GM18861 (cell line): ENCODE data around the gene RYK.

Experiments
- ATAC-seq: cut with Tn5 transposase; IDR thresholded peaks from one replicate; pipeline ENCODE4 v1.9.1; 2021; ENCODE audit not compliant: unreplicated experiment

Gene RYK

DNA sequence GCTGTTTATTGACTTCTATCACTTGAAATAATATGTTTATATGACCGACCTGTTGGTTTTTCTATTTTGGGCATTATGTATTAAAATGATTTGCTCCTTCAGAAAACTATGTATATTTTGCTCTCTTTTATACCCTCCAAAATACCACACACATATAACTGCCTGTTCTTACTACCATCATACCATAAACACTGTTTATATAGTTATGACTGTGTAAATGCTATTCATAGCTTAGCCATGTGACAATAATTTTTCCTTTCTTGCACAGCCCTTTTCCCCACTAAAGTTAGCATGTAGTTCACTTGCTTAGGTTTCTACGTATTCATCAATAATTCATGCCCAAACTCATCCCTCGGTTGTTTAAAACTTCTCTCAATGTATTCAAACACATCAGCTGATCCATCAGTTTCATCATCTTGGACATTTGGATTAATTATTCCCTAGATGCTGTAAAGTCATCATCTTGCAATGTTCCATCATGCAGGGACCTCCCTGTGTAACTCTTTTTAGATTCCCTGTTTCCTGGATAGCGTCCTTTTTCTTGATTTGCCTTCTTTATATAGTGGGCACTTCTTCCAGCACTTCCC is 8.2 kb upstream of the RYK start:
- ATAC-seq, result no peak

DNA sequence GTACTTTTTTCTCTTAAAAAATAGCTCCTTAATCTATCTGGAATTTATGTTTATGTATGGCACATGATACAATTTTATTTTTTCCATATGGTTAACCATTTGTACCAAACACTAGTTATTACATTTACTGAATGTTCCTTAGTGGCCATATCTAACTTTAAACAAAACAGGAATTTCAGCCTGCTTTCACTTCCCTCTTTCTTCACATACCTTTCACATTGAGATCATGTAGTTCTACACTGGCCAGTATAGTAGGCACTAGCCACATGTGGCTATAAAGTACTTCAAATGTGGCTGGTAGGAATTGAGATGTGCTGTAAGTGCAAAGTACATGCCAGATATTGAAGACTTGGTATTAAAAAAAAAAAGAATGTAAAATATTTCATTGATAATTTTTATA is 4.7 kb upstream of the RYK start:
- no peak for ATAC-seq

- ATAC-seq, result no peak
Measured at GRCh38 chr3:134253475-134254226, 3.0 kb upstream of the RYK start.

DNA sequence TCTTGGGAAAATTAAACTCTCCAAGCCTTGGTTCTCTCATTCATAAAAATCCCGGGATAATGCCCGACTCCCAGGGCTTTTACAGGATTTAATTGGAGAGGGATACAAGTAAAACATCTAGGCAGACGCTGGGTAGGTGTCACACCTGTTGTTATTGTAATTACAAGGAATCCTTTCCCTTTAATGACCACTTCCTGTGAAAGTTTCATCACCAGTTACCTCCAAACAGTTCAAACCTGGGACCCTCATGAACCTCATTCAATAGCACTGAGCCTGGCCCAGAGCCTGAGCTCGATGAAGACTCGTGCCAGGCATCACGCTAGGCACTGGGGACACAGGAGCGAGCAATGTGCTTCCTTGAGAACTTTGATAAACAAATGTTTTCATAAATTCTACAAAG is 2.1 kb upstream of the RYK start:
- no peak for ATAC-seq

- ATAC-seq, result no peak
Measured at GRCh38 chr3:134251731-134252391, 1.2 kb upstream of the RYK start.

- ATAC-seq, result peak; percentile 32
Measured at GRCh38 chr3:134249935-134250716, 533 bp downstream of the RYK start.

- ATAC-seq, result no peak
Measured at GRCh38 chr3:134249296-134249841, 1.3 kb downstream of the RYK start.

DNA sequence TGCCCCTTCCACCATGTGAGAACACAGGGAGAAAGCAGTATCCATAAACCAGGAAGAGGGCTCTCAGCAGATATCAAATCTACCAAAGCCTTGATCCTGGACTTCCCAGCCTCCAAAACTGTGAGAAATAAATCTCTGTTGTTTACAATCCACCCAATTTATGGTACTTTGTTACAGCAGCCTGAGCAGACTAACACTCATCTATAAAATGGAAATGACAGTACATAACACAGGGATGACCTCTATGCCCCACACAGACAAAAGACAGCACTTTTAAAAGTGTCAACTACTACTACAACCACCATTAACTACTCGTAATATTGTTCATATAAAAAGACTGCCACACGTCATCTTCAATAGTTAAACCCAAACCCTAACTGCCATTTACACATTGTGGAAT is 5.7 kb downstream of the RYK start:
- ATAC-seq, result no peak

DNA sequence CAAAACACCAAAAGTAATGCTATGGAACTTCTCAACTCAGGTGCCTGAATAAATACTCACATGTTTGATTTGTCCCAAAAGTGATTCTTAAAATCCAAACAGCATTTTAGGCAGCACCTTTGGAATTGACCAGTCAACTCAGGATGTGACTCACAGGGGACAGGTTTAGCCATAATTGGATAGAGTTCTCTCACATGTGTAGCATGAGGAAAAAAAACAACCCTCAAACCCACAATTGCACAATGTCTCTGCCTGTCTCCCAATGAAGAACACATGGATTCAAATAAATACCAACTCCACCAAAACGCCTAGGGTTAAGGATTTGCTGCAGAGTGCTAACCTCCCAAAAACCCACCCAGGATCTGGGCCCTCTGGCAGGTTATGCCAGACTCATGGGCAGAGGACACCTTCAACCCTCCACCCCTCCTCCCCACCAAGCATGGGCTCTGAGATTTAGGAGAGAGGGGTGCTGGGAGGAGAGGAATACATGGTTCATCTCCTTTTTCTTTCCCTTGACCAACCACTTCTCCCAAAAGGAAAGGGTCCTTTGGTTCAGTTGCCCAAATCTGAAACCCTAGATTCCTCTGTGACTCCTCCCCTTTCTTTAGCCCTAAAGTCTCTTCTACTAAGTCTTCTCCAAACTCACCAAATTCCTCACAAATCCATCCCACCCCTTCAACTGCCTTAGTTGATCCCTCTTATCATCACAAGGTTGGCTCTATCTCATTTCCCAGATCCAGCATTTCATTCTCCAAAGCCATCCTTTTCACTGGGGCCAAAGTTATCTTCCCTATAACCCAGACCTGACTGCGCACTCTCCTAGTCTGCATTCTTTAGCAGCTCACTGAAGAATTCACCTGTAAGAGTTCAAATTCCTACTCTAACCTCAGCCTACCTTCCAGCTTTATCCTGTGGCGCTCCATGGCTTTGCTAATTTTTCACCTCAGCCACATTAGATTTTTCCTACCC is 7.7 kb downstream of the RYK start:
- ATAC-seq, result no peak

DNA sequence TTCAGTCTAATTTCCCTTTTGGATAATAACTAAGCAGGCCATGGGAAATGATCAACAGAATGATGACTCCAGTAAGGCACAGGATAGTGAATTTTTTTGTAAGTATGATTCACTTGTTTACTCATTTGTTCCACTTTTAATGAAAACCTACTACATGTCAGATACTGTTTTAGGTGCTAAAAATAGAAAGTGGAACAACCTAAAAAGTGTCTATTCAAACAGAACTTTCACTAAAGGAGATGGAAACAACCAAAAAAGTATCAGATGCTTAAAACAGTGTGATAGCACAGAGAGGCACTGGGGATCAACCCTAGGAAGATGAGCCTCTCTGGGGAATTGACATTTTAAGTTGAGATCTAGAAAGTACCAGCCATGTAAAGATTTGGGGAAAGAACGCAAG is 11.1 kb downstream of the RYK start:
- peak; percentile 58 for ATAC-seq

DNA sequence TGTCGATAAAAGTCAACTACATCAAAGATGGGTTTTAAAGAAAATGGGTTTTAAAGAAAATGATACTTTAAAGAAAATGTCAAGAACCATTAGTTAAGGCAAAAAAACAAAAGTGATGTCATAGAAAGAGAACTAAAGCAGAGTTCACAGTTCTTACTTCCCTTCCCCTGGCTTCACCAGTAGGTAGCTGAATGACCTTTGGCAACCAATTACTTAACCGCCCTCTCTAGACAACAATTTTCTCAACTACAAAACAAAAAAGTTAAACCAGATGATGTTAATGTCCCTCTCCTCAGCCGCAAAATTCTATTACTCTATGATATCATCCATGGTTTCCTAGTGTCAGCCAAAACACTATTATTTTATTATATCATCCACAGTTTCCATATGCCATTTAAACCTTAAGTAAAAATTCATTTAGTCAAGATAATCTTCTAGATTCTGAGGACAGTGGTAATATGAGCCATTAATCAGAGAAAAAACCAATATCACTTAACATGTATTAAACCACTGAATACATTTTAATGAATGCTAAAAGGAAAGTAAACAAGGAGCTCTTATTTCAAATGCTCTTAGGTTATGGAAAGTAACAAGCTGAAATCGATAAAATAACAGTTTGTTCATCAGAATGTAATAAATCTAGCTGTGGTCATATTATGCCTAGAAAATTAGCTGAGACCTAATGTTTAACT is 13.1 kb downstream of the RYK start:
- ATAC-seq, result no peak

DNA sequence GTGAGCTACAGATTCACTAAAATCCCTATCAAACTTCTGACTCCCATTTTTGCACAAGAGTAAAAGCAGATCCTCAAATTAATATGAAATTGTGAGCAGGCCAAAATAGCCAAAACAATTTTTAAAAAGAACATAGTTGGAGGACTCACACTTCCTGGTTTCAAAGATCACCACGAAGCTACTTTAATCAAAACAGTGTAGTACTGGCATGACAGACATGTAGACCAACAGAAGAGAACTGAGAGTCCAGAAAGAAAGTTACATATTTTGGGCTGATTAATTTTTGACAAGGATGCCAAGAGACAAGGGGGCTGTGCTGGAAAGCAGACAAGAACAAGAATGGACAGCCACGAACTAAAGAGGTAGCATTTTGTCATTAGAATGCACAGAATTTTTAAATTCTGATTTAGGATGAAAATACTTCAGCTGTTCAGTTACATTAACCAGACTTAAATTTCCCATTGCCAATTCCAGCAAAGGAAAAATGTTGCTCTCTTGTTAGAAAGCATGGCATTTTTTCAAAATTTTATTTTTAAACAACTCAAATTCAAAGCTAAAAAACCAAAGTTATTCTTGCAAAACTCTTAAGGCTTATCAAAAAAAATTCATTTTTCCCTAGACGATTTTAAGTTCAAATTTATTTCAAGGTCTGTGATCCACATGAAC is 14.0 kb downstream of the RYK start:
- peak; percentile 51 for ATAC-seq

- ATAC-seq, result no peak
Measured at GRCh38 chr3:134235577-134236076, 15.0 kb downstream of the RYK start.

GRCh38 chr3:134232951-134233350 is 17.7 kb downstream of the RYK start:
- ATAC-seq, result no peak

DNA sequence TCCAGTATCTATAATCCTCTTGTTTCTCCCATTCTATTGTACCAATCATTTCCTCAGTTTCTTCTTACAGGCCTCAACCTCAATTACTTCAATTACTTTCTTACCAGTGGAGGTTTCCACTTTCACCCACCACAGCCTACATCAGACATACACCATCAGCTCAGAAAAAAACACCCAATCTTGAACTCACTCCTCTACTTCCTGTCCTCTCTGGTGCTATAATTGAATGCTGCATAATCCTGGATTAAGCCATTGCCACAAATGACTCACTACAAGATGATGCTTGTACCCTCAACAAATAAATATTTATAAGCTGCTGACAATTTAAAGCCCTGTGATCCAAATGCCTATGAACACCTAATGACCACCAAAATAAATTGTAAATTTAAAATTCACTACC is 18.5 kb downstream of the RYK start:
- ATAC-seq, result peak; percentile 38

GRCh38 chr3:134231131-134231530 is 19.5 kb downstream of the RYK start:
- ATAC-seq, result no peak

DNA sequence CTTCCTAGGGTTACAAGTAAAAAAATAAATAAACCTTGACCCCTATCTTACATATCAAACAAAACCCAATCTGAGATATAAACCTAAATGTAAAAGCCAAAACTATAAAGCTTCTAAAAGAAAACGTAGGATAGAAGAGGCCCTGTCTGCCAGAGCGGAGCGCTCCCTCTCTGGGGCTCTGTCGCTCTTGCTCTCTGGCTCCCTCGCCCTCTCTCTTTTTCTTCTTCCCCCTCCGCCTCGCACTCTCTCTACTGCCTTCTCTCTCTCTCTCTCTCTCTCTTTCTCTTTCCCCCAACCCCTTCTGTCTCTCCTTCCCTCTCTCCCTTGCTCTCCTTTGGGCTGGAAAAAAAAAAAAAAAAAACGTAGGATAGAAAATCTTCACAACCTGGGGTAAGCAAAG is 21.6 kb downstream of the RYK start:
- no peak for ATAC-seq

DNA sequence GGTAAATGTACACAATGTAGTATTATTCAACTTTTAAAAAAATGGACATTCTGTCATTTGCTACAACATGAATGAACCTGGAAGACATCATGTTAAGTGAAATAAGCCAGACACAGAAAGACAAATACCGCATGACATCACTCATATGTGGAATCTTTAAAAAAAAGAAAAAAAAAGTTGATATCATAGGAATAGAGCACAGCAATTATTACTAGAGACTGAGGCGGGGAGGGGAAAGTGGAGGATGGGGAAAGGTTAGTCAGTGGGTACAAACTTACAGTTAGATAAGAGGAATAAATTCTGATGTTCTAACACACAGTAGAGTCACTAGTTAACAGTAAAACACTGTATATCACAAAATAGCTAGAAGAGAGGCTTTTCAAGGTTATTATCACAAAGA is 22.2 kb downstream of the RYK start:
- ATAC-seq, result no peak

GRCh38 chr3:134228035-134228434 is 22.6 kb downstream of the RYK start:
- ATAC-seq, result no peak
